Tibial nerve (tissue), 3 donors: Measurements from ENCODE around the gene POLDIP3.

Experiments used
- POLR2A ChIP-seq, 2 donors: fragments of 450-650 bp; IDR thresholded peaks; one replicate each; pipeline ENCODE4 v1.6.1; 2017; ENCODE audit warnings: antibody characterized with exemption in 2 of 2, mild to moderate bottlenecking in 2 of 2, moderate library complexity in 2 of 2
- TF ChIP-seq, protein P1 (sequence below), 5 experiments: fragments of 200-600 bp in 3 of 5; fragments of 450-650 bp in 2 of 5; sonication (generic) in 3 of 5; IDR thresholded peaks; one replicate each; pipeline ENCODE4 v1.5.1; 2016 to 2019; ENCODE audit warnings: antibody characterized with exemption in 5 of 5, mild to moderate bottlenecking in 3 of 5, moderate library complexity in 2 of 5

- TF ChIP-seq, protein P1, sequence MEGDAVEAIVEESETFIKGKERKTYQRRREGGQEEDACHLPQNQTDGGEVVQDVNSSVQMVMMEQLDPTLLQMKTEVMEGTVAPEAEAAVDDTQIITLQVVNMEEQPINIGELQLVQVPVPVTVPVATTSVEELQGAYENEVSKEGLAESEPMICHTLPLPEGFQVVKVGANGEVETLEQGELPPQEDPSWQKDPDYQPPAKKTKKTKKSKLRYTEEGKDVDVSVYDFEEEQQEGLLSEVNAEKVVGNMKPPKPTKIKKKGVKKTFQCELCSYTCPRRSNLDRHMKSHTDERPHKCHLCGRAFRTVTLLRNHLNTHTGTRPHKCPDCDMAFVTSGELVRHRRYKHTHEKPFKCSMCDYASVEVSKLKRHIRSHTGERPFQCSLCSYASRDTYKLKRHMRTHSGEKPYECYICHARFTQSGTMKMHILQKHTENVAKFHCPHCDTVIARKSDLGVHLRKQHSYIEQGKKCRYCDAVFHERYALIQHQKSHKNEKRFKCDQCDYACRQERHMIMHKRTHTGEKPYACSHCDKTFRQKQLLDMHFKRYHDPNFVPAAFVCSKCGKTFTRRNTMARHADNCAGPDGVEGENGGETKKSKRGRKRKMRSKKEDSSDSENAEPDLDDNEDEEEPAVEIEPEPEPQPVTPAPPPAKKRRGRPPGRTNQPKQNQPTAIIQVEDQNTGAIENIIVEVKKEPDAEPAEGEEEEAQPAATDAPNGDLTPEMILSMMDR (IDR thresholded peaks at IDR 0.05): no peak
- no peak for TF ChIP-seq POLR2A (IDR thresholded peaks at IDR 0.05)
Observed at GRCh38 chr22:42611051-42611450, 3.6 kb downstream of the POLDIP3 start.
